GM12864 (cell line): ENCODE measurements around the gene MIER2.

Experiments used
- DNase-seq: peaks from one replicate; pipeline ENCODE4 v3.0.0-alpha.2; 2011; ENCODE audit warnings: low read depth
- H3K4me3 ChIP-seq: 2 replicates; pipeline ENCODE4 v1.5.1; 2011; ENCODE audit warnings: mild to moderate bottlenecking, low read depth, low read length, control low read depth
- TF ChIP-seq, protein P1 (sequence below): IDR thresholded peaks from 2 replicates; pipeline ENCODE4 v1.5.1; 2011; ENCODE audit warnings: low read depth, mild to moderate bottlenecking, moderate library complexity, low read length, control low read depth, inconsistent platforms; ENCODE audit errors: missing control alignments

The MIER2 gene

DNA sequence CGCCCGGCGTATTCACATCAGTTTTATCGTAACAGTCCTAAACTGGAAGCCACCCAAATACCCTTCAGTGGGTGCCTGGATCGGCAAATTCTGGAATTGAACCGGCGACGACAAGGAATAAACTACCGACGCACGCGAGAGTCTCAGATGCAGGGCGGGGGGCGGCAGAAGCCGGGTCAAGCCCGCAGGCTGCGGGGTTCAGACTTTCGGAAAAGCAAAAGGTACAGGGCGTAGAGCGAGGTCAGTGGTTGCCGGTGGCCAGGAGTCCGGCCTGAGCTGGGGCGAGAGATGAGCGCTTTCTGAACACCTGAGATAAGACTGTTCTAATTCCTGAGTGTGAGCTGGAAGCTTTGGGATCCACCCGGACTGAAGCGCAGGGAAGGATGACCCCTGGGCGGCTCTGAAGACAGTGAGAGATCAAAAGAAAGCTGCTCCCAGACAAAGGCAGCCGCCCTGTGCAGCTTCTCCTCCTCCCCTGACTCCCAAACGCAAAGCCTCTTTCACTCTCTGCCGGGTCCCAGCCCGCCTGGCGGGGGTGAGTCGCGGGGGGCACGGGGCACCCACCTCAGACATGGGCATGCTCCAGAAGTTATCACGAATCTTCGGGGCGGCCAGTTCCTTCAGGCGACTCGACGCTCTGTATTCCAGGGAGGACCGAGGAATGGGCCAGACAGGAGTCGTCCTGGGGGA, 26.2 kb upstream of the MIER2 start:
- H3K4me3 ChIP-seq, result no peak overlapping the region
- DNase-seq, result no peak
- TF ChIP-seq, protein P1, sequence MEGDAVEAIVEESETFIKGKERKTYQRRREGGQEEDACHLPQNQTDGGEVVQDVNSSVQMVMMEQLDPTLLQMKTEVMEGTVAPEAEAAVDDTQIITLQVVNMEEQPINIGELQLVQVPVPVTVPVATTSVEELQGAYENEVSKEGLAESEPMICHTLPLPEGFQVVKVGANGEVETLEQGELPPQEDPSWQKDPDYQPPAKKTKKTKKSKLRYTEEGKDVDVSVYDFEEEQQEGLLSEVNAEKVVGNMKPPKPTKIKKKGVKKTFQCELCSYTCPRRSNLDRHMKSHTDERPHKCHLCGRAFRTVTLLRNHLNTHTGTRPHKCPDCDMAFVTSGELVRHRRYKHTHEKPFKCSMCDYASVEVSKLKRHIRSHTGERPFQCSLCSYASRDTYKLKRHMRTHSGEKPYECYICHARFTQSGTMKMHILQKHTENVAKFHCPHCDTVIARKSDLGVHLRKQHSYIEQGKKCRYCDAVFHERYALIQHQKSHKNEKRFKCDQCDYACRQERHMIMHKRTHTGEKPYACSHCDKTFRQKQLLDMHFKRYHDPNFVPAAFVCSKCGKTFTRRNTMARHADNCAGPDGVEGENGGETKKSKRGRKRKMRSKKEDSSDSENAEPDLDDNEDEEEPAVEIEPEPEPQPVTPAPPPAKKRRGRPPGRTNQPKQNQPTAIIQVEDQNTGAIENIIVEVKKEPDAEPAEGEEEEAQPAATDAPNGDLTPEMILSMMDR, result no peak

DNA sequence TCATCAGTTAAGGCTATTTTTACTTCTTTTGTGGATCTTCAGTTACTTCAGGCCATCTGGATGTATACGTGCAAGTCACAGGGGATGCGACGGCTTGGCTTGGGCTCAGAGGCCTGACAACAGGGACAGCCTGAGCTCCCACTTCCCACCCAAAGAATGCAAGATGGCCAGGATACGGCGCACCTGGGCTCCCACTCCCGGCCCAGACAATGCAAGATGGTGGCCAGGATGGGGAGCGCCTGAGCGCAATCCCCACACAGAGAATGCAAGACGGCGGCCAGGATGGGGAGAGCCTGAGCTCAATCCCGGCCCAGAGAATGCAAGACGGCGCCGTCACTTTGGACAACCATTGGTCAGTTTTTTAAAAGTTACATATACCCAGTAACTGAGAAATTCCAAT, 25.3 kb upstream of the MIER2 start:
- no peak for DNase-seq
- TF ChIP-seq, protein P1, result no peak
- H3K4me3 ChIP-seq, result no peak overlapping the region

DNA sequence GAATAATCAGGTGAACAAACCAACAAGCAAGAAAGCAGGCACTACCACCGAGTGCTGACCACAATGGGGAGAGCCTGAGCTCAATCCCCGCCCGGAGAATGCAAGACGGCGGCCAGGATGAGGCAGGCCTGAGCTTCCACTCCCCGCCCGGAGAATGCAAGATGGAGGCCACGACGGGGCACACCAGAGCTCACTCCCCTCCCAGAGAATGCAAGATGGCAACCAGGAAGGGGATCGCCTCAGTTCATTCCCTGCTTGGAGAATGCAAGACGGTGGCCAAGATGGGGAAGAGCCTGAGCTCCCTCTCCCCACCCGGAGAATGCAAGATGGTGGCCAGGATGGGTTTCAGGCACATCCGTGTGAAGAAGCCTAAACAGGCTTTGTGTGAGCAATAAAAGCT, 24.7 kb upstream of the MIER2 start:
- TF ChIP-seq, protein P1, result no peak
- no peak overlapping the region for H3K4me3 ChIP-seq
- no peak for DNase-seq

DNA sequence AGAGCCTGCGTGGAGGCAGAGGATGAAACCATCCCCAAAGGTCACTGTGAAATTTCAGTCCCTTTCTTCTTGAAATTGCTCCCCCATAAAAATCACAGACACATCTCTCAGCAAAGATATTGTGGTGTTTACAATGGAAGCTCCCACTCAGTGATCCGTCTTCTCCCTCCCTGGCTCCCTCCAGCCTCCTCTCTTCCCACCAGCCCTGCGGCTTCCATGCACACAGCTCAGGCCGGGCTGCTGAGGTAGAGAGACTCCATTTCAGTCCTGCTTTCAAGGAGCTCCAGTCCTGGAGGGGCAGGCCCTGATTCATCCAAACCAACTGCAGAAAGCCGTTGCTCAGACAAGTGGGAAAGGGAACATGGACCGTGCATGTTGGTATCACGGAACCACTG, 24.0 kb upstream of the MIER2 start:
- no peak overlapping the region for H3K4me3 ChIP-seq
- TF ChIP-seq, protein P1, result no peak
- no peak for DNase-seq

DNA sequence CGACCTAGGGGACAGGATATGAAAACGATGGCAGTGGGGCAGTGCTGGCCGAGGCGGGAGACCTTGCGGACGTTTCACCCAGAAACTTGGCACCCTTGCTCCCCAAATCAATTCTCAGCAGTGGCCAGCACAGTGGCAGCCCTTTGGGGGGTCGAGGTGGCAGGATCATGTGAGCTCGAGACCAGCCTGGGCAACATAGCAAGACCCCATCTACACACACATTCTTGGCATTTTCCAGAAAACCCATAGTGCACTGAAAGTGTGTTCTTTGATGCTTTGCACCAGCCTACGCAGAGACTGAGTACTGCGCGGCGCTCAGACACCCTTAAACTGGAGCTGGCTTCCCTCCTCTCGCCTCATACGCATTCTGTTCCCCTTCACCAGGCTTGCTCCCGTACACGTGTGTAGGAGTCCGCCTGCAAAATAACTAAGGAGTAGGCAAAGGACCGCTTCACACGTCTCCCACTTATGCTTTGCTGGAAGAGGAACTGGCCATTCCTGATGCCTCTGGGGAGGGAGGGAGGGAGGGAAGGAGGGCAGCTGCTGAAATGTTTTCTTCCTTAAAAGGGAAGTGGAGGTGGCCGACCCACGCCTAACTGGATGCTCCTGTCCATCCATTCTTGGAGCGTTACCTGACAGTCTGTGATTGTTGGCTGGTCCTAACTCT, 23.5 kb upstream of the MIER2 start:
- TF ChIP-seq, protein P1, result no peak
- no peak overlapping the region for H3K4me3 ChIP-seq
- no peak for DNase-seq

DNA sequence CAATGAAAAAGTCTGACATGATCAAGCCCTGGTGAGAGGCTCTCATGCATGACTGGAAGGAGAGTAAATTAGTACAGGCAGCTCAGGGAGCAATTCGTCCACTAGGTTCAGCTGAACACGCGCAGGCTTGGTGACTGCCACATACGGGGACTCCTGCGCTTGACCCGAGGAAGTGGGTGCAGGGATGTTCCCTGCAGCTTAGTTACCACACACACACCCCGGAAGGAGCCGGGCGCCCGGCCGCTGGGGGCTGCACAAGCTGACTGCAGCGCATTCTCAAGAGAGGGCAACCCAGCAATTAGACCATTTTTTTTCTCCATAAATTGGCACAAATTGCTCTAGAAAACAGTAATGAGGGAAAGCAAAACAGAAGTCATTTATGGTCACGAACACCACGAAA, 23.0 kb upstream of the MIER2 start:
- TF ChIP-seq, protein P1, result no peak
- no peak overlapping the region for H3K4me3 ChIP-seq
- no peak for DNase-seq

DNA sequence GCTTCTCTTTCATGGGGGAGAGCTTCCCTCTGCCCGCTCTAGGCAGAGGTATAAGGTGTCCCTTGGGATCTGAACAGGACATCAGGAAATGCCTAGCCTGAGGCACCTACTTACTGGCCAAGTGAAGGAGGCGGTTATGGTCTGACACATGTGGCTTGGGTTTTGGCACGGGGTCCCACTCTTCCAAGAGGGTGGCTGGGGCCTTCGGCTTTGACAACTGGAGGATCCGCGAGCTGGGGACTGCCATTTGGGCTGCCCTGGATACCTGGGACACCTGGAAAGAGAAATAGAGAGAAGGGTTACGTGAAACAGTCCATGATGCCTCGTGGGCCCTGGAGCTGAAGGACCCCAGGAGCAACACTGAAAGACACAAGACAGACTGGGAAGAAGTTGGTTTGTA, 22.4 kb upstream of the MIER2 start:
- H3K4me3 ChIP-seq, result no peak overlapping the region
- TF ChIP-seq, protein P1, result no peak
- no peak for DNase-seq
